Endodermal cell (in vitro differentiated cells): ENCODE measurements around the gene MTHFD1L. TPM values are rescaled to one million over a fixed set of nuclear protein-coding genes. Genes with fewer than 3 reads are reported as not detected.

Experiments
- DNase-seq: peaks from one replicate; pipeline ENCODE4 v3.0.0-alpha.2; 2017
- H3K27ac ChIP-seq: 2 replicates; pipeline ENCODE4 v1.5.1; 2013; ENCODE audit warnings: mild to moderate bottlenecking, low read depth, low read length, moderate library complexity
- H3K27me3 ChIP-seq: 2 replicates; pipeline ENCODE4 v1.6.1; 2013; ENCODE audit warnings: mild to moderate bottlenecking, low read length, moderate library complexity; ENCODE audit not compliant: insufficient read depth, control insufficient read depth, poor library complexity, severe bottlenecking
- H3K36me3 ChIP-seq: 2 replicates; pipeline ENCODE4 v1.7.0; 2013; ENCODE audit warnings: mild to moderate bottlenecking, low read length, moderate library complexity; ENCODE audit not compliant: control insufficient read depth, insufficient read depth
- H3K4me1 ChIP-seq: one replicate; pipeline ENCODE4 v1.7.0; 2013; ENCODE audit warnings: low read length; ENCODE audit not compliant: control insufficient read depth, insufficient read depth
- H3K4me3 ChIP-seq: 2 replicates; pipeline ENCODE4 v1.5.1; 2013; ENCODE audit warnings: mild to moderate bottlenecking, low read length, moderate library complexity
- H3K9ac ChIP-seq: 2 replicates; pipeline ENCODE4 v1.6.1; 2013; ENCODE audit warnings: mild to moderate bottlenecking, low read length, moderate library complexity; ENCODE audit not compliant: poor library complexity, severe bottlenecking; ENCODE audit errors: extremely low read depth
- H3K9me3 ChIP-seq: 2 replicates; pipeline ENCODE4 v1.6.1; 2013; ENCODE audit warnings: mild to moderate bottlenecking, low read length, moderate library complexity; ENCODE audit not compliant: control insufficient read depth
- H3K27ac Mint-ChIP-seq: 2 replicates; pipeline ENCODE4 v1.8.0; 2020; ENCODE audit warnings: mixed read lengths
- H3K27me3 Mint-ChIP-seq: 2 replicates; pipeline ENCODE4 v1.8.0; 2021; ENCODE audit warnings: mild to moderate bottlenecking, mixed read lengths; ENCODE audit not compliant: insufficient read depth
- H3K36me3 Mint-ChIP-seq: 2 replicates; pipeline ENCODE4 v1.8.0; 2020; ENCODE audit warnings: low read depth, mixed read lengths
- H3K4me1 Mint-ChIP-seq: 2 replicates; pipeline ENCODE4 v1.8.0; 2020; ENCODE audit warnings: mixed read lengths
- H3K4me3 Mint-ChIP-seq: 2 replicates; pipeline ENCODE4 v1.8.0; 2020; ENCODE audit warnings: mild to moderate bottlenecking, moderate library complexity, mixed read lengths
- H3K9me3 Mint-ChIP-seq: 2 replicates; pipeline ENCODE4 v1.8.0; 2020; ENCODE audit warnings: mild to moderate bottlenecking, mixed read lengths
- WGBS, 2 experiments: methylation state at CpG; one replicate each; pipeline versions ENCODE4 v1.1.5 to v1.1.7; 2013; ENCODE audit warnings: missing lambda C conversion rate in 2 of 2, mixed read lengths in 1 of 2; ENCODE audit not compliant: insufficient coverage in 1 of 2, insufficient read length in 1 of 2; 5-methylcytosine and 5-hydroxymethylcytosine counted together
- total RNA-seq, 2 donors: library from RNA; stranded (reverse); fragmentation: NEBNext Ultra II Directional in 1 of 2; extraction: Animal tissue kit (Norgen Biotek cat#: 25700) in 1 of 2; gene quantifications; 2 replicates in 1 of 2; 3 replicates in 1 of 2; pipeline ENCODE4 v1.2.1, GENCODE V29; 2021
- TF ChIP-seq, protein P1 (sequence below): fragments of 200-600 bp; sonication (generic); conservative IDR thresholded peaks from 2 replicates; pipeline ENCODE4 v1.5.0; 2021; ENCODE audit warnings: antibody characterized with exemption, mild to moderate bottlenecking

MTHFD1L gene
- total RNA-seq, 2 donors from 2014 or later, result 70.2 to 72.6 TPM

GRCh38 chr6:150967910-150968309 is 102.4 kb downstream of the MTHFD1L start:
- WGBS, 2 experiments, result 78 to 93% methylated on average over 4 to 7 of the region's 8 CpGs
- H3K27ac Mint-ChIP-seq, result no peak overlapping the region
- Histone ChIP-seq H3K9ac (no peak overlapping the region), H3K9me3 (no peaks in the 10 kb centered on the region), H3K27me3 (no peaks in the 10 kb centered on the region), H3K4me1 (no peaks in the 10 kb centered on the region), H3K27ac (no peak overlapping the region), H3K36me3 (peaks cover 64% of the 10 kb centered on the region), H3K4me3 (no peak overlapping the region)
- H3K9me3 Mint-ChIP-seq, result no peaks in the 10 kb centered on the region
- H3K27me3 Mint-ChIP-seq, result no peaks in the 10 kb centered on the region
- H3K36me3 Mint-ChIP-seq, result peaks cover 38% of the 10 kb centered on the region
- no peak for DNase-seq
- no peaks in the 10 kb centered on the region for H3K4me1 Mint-ChIP-seq
- TF ChIP-seq, protein P1, sequence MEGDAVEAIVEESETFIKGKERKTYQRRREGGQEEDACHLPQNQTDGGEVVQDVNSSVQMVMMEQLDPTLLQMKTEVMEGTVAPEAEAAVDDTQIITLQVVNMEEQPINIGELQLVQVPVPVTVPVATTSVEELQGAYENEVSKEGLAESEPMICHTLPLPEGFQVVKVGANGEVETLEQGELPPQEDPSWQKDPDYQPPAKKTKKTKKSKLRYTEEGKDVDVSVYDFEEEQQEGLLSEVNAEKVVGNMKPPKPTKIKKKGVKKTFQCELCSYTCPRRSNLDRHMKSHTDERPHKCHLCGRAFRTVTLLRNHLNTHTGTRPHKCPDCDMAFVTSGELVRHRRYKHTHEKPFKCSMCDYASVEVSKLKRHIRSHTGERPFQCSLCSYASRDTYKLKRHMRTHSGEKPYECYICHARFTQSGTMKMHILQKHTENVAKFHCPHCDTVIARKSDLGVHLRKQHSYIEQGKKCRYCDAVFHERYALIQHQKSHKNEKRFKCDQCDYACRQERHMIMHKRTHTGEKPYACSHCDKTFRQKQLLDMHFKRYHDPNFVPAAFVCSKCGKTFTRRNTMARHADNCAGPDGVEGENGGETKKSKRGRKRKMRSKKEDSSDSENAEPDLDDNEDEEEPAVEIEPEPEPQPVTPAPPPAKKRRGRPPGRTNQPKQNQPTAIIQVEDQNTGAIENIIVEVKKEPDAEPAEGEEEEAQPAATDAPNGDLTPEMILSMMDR, result no peak
- H3K4me3 Mint-ChIP-seq, result no peak overlapping the region

DNA sequence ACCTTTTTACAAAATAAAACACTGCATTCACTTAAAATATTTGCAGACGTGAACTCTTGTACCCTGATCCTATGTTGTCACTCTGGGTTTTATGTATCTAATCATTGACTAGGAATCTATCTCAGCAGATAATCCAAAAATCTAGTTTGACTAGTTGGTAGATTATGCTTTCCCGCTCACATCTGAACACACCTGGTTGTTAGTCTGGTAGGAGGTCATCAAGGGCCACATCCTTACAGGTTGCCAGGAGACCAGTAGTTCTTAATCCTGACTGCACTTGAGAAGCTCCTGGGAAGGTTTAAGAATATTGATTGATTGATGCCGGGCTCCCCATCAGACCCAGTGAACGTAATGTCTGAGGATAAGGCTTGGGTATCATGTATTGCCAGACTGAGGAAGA is 104.4 kb downstream of the MTHFD1L start:
- H3K27ac Mint-ChIP-seq, result no peak overlapping the region
- no peaks in the 10 kb centered on the region for H3K27me3 Mint-ChIP-seq
- no peak overlapping the region for H3K4me3 Mint-ChIP-seq
- H3K36me3 Mint-ChIP-seq, result peaks cover 44% of the 10 kb centered on the region
- DNase-seq, result no peak
- Histone ChIP-seq H3K36me3 (peaks cover 59% of the 10 kb centered on the region), H3K4me1 (no peaks in the 10 kb centered on the region), H3K4me3 (no peak overlapping the region), H3K9me3 (no peaks in the 10 kb centered on the region), H3K9ac (no peak overlapping the region), H3K27me3 (no peaks in the 10 kb centered on the region), H3K27ac (no peak overlapping the region)
- TF ChIP-seq, protein P1, result no peak
- no peaks in the 10 kb centered on the region for H3K4me1 Mint-ChIP-seq
- H3K9me3 Mint-ChIP-seq, result no peaks in the 10 kb centered on the region
- 93 to 100% methylated on average over 1 to 4 of the region's 4 CpGs for WGBS, 2 experiments

- 91 to 95% methylated on average over 3 to 8 of the region's 8 CpGs for WGBS, 2 experiments
- TF ChIP-seq, protein P1, result no peak
- no peak overlapping the region for H3K9ac ChIP-seq
- H3K4me3 ChIP-seq, result no peak overlapping the region
- H3K36me3 ChIP-seq, result peaks cover 59% of the 10 kb centered on the region
- H3K4me1 Mint-ChIP-seq, result no peaks in the 10 kb centered on the region
- no peaks in the 10 kb centered on the region for H3K4me1 ChIP-seq
- no peaks in the 10 kb centered on the region for H3K27me3 ChIP-seq
- peaks cover 45% of the 10 kb centered on the region for H3K36me3 Mint-ChIP-seq
- no peaks in the 10 kb centered on the region for H3K27me3 Mint-ChIP-seq
- no peak overlapping the region for H3K27ac ChIP-seq
- no peak for DNase-seq
- no peaks in the 10 kb centered on the region for H3K9me3 Mint-ChIP-seq
- H3K4me3 Mint-ChIP-seq, result no peak overlapping the region
- no peaks in the 10 kb centered on the region for H3K9me3 ChIP-seq
- no peak overlapping the region for H3K27ac Mint-ChIP-seq
Measured at GRCh38 chr6:150971219-150971618, 105.7 kb downstream of the MTHFD1L start.
